ENCODE data around the gene ISLR2.

GRCh38 chr15:74136814-74137536 lies 6.6 kb downstream of the ISLR2 start:
- no peak for TF ChIP-seq POLR2A (IDR thresholded peaks at IDR 0.05; ENCODE audit: low read depth, low read length)
- TF ChIP-seq, protein P1, sequence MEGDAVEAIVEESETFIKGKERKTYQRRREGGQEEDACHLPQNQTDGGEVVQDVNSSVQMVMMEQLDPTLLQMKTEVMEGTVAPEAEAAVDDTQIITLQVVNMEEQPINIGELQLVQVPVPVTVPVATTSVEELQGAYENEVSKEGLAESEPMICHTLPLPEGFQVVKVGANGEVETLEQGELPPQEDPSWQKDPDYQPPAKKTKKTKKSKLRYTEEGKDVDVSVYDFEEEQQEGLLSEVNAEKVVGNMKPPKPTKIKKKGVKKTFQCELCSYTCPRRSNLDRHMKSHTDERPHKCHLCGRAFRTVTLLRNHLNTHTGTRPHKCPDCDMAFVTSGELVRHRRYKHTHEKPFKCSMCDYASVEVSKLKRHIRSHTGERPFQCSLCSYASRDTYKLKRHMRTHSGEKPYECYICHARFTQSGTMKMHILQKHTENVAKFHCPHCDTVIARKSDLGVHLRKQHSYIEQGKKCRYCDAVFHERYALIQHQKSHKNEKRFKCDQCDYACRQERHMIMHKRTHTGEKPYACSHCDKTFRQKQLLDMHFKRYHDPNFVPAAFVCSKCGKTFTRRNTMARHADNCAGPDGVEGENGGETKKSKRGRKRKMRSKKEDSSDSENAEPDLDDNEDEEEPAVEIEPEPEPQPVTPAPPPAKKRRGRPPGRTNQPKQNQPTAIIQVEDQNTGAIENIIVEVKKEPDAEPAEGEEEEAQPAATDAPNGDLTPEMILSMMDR (IDR thresholded peaks at IDR 0.05; ENCODE audit: extremely low read depth in 1 of 2, insufficient read depth in 1 of 2, low read depth in 1 of 2, low read length in 2 of 2) = no peak
- TF ChIP-seq JUN (IDR thresholded peaks at IDR 0.05; ENCODE audit: borderline replicate concordance, insufficient read depth, insufficient read length, low read depth) = no peak
- no peak for TF ChIP-seq EZH2 (IDR thresholded peaks at IDR 0.05; ENCODE audit: borderline replicate concordance, low read depth, low read length, severe bottlenecking)
- no peak for TF ChIP-seq POLR2AphosphoS5 (IDR thresholded peaks at IDR 0.05; ENCODE audit: insufficient read depth, low read depth, low read length)
- TF ChIP-seq MYC (IDR thresholded peaks at IDR 0.05; ENCODE audit: low read depth, low read length) = no peak
- TF ChIP-seq GATA2 (IDR thresholded peaks at IDR 0.05; ENCODE audit: insufficient read depth, insufficient read length, low read depth, low read length) = no peak
